HG02973 (cell line): ENCODE measurements around the gene KLC1.

Experiments
- ATAC-seq: cut with Tn5 transposase; IDR thresholded peaks from one replicate; pipeline ENCODE4 v1.9.1; 2021; ENCODE audit warnings: moderate library complexity; ENCODE audit not compliant: unreplicated experiment

The KLC1 gene

GRCh38 chr14:103744621-103745395, 115.8 kb downstream of the KLC1 start:
- ATAC-seq = no peak

- ATAC-seq = no peak
Observed at GRCh38 chr14:103745424-103745823, 116.4 kb downstream of the KLC1 start.

- no peak for ATAC-seq
Observed at GRCh38 chr14:103746701-103747100, 117.7 kb downstream of the KLC1 start.

GRCh38 chr14:103748534-103748857, 119.5 kb downstream of the KLC1 start:
- no peak for ATAC-seq

- ATAC-seq = no peak
Observed at GRCh38 chr14:103749452-103749851, 120.4 kb downstream of the KLC1 start.

- no peak for ATAC-seq
Observed at GRCh38 chr14:103749860-103750259, 120.8 kb downstream of the KLC1 start.
